OCI-LY1 (cell line): ENCODE data around the gene PRLR.

Experiments used
- CTCF ChIP-seq: fragments of 200-600 bp; sonication (generic), shearing (Covaris generic); IDR thresholded peaks from 2 replicates; pipeline ENCODE4 v1.5.1; 2017; ENCODE audit warnings: mild to moderate bottlenecking, antibody characterized with exemption, low read length, moderate library complexity, mixed read lengths
- EZH2 ChIP-seq: fragments of 200-600 bp; sonication (generic), shearing (Covaris generic); IDR thresholded peaks from 2 replicates; pipeline ENCODE4 v1.8.0; 2017; ENCODE audit warnings: borderline replicate concordance, mixed run types, mild to moderate bottlenecking, antibody characterized with exemption, low read length, moderate library complexity, mixed read lengths

- no peak for TF ChIP-seq CTCF
- TF ChIP-seq EZH2, result no peak
Measured at GRCh38 chr5:35002459-35002858, 227.8 kb downstream of the PRLR start.
